HL-60 (cell line): ENCODE results near the gene CARMIL1.

Experiments used
- GABPA ChIP-seq: IDR thresholded peaks from 2 replicates; pipeline ENCODE4 v1.6.1; 2012; ENCODE audit warnings: low read depth
- TF ChIP-seq, protein P1 (sequence below): IDR thresholded peaks from one replicate; pipeline ENCODE4 v1.5.1; 2011; ENCODE audit warnings: low read length, control low read depth, inconsistent platforms; ENCODE audit not compliant: insufficient read depth

DNA sequence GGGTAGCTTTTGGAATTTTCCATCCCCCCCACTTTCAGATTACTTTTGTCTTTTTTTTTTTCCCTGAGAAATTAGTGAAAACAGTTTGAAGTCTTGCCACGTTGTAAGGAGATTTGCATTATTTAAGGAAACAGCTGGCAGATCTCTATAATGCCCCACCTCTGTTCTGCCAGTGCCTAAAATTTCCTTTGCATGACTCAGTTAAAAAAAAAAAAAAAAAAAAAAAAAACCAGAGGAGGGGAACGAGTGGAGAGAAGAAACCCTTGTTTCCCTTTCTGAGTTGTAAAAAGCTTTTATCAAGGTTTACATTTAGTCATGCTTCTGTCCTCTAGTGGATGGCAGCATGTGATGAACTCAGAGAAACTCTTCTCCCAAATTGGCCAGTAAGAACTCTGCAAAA, 33.5 kb downstream of the CARMIL1 start:
- no peak for TF ChIP-seq GABPA
- TF ChIP-seq, protein P1, sequence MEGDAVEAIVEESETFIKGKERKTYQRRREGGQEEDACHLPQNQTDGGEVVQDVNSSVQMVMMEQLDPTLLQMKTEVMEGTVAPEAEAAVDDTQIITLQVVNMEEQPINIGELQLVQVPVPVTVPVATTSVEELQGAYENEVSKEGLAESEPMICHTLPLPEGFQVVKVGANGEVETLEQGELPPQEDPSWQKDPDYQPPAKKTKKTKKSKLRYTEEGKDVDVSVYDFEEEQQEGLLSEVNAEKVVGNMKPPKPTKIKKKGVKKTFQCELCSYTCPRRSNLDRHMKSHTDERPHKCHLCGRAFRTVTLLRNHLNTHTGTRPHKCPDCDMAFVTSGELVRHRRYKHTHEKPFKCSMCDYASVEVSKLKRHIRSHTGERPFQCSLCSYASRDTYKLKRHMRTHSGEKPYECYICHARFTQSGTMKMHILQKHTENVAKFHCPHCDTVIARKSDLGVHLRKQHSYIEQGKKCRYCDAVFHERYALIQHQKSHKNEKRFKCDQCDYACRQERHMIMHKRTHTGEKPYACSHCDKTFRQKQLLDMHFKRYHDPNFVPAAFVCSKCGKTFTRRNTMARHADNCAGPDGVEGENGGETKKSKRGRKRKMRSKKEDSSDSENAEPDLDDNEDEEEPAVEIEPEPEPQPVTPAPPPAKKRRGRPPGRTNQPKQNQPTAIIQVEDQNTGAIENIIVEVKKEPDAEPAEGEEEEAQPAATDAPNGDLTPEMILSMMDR, result no peak
